ENCODE measurements around the gene SORBS1. TPM values are rescaled to one million over a fixed set of nuclear protein-coding genes. Genes with fewer than 3 reads are reported as not detected.

Gene SORBS1
- total and polyA plus RNA-seq, 8 donors = 34.4 to 713 (median 168) TPM

DNA sequence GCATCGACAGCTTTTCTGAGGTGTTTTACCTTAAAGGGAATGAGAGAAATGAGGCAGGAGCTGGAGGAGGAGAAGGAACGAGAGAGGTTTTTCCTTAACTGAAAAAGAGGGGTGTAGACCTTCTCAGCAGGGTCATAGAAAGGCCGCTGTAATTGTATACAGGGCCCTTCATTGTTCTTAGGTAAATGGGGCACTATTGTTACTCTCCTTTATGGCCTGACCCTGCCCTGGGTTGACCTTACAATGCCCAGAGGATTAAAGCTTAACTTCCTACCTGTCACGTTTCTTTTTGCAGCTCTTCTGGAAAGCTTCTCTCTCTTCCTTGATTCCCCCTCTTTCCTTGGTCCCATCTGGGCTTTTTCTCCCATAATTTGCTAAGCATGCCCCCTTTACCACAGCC, 256.7 kb downstream of the SORBS1 start:
- peaks cover 8 to 46% (median 25%) of the 10 kb centered on the region in 4 donors for H3K4me1 ChIP-seq
- DNase-seq = no peak
- H3K9me3 ChIP-seq = no peaks in the 10 kb centered on the region
- intact Hi-C loops (cut with DNase I; ENCODE audit: low total_unique reads) = no loop called here
- no peak overlapping the region for H3K27ac ChIP-seq
- no peak overlapping the region for H3K4me3 ChIP-seq
- no peaks in the 10 kb centered on the region for H3K27me3 ChIP-seq
- TF ChIP-seq POLR2AphosphoS5 (IDR thresholded peaks at IDR 0.05) (no peak), POLR2A (IDR thresholded peaks at IDR 0.05) (no peak), EP300 (IDR thresholded peaks at IDR 0.05) (no peak), CTCF (IDR thresholded peaks at IDR 0.05) (no peak)
- WGBS, 5 donors = 75 to 79% (median 76%) methylated on average over 4 of the region's 4 CpGs
- H3K36me3 ChIP-seq = no peaks in the 10 kb centered on the region

DNA sequence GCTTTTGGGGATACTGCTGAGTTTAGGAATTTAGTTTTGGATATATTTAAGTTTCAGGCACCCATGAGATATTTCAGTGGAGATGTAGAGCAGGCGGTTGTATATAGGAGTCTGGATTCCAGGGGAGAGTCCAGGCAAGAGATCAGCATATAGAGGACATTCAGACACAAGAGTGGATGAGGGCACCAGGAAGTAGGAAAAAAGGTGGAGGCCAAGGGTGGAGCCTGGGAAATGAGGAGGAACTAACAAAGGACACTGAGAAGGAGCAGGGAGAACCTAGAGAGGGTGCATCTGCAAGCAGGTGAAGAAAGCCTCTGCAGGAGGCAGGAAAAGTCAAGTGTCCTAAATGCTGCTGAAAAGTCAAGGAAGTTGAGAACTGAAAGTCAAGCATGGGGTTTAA, 257.2 kb downstream of the SORBS1 start:
- H3K27me3 ChIP-seq = no peaks in the 10 kb centered on the region
- intact Hi-C loops (cut with DNase I; ENCODE audit: low total_unique reads) = no loop called here
- no peaks in the 10 kb centered on the region for H3K36me3 ChIP-seq
- no peak overlapping the region for H3K27ac ChIP-seq
- H3K4me3 ChIP-seq = no peak overlapping the region
- H3K4me1 ChIP-seq = peaks cover 4 to 42% (median 20%) of the 10 kb centered on the region in 4 donors
- TF ChIP-seq CTCF (IDR thresholded peaks at IDR 0.05) (no peak), POLR2AphosphoS5 (IDR thresholded peaks at IDR 0.05) (no peak), POLR2A (IDR thresholded peaks at IDR 0.05) (no peak), EP300 (IDR thresholded peaks at IDR 0.05) (no peak)
- no peak for DNase-seq
- 86 to 100% (median 97%) methylated on average over 1 of the region's 1 CpG for WGBS, 5 donors
- H3K9me3 ChIP-seq = no peaks in the 10 kb centered on the region

DNA sequence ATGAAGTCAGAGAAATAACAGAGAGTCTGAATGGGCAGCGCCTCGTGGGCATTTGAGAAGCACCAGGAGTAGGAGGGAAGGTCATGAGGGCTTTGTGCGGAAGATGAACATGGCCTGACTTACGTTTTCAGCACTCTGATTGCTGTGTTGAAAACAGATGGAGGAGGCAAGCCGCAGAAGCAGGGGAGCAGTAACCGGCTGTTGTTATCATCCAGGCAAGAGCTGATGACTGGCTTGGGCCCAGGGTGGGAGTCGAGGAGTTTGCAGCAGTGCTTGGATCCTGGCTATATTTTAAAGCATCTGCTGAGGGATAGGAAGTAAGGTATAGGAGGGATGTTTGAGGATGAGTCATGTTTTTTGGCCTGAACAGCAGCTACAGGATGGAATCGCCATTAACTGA, 257.6 kb downstream of the SORBS1 start:
- intact Hi-C loops (cut with DNase I; ENCODE audit: low total_unique reads) = no loop called here
- WGBS, 5 donors = 79 to 90% (median 83%) methylated on average over 8 of the region's 8 CpGs
- Histone ChIP-seq H3K9me3 (no peaks in the 10 kb centered on the region), H3K36me3 (no peaks in the 10 kb centered on the region), H3K4me3 (no peak overlapping the region), H3K4me1 (peaks cover 4 to 38% (median 19%) of the 10 kb centered on the region in 4 donors), H3K27ac (no peak overlapping the region), H3K27me3 (no peaks in the 10 kb centered on the region)
- TF ChIP-seq CTCF (IDR thresholded peaks at IDR 0.05) (no peak), EP300 (IDR thresholded peaks at IDR 0.05) (no peak), POLR2A (IDR thresholded peaks at IDR 0.05) (no peak)
- no peak for DNase-seq

DNA sequence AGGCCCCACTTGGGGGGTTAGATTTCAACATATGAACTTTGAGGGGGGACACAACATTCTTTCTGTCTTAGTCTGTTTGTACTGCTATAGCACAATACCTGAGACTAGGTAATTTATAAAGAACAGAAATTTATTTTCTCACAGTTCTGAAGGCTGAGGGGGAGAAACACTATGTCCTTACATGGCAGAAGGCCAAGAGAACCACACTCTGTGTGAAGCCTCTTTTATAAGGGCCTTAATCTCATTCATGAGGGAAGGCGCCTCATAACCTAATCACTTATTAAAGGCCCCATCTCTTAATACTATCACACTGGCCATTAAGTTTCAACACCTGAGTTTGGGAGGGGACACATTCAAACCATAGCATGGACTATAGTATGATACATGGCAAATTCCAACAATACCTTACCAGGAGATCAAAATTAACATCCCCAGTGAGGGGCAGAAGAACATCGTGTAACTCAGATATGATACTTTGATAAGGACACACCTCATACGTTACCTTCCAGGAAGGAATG, 261.1 kb downstream of the SORBS1 start:
- no peak for TF ChIP-seq EP300 (IDR thresholded peaks at IDR 0.05)
- TF ChIP-seq POLR2AphosphoS5 (IDR thresholded peaks at IDR 0.05) = no peak
- TF ChIP-seq POLR2A (IDR thresholded peaks at IDR 0.05) = no peak
- no peak for TF ChIP-seq CTCF (IDR thresholded peaks at IDR 0.05)
- Histone ChIP-seq H3K9me3 (no peaks in the 10 kb centered on the region), H3K4me3 (no peak overlapping the region), H3K36me3 (no peaks in the 10 kb centered on the region), H3K27ac (no peak overlapping the region), H3K4me1 (peaks cover 5 to 23% (median 9%) of the 10 kb centered on the region in 4 donors), H3K27me3 (no peaks in the 10 kb centered on the region)
- WGBS, 5 donors = 64 to 75% (median 72%) methylated on average over 3 of the region's 3 CpGs
- no peak for DNase-seq
- intact Hi-C loops (cut with DNase I; ENCODE audit: low total_unique reads) = no loop called here
